Stomach (tissue), 9 donors: ENCODE results near the gene CHMP4A. TPM values are rescaled to one million over a fixed set of nuclear protein-coding genes. Genes with fewer than 3 reads are reported as not detected.
"Not testable (repeated sequence)": the region's sequence is repeated elsewhere in the genome, so short reads cannot be mapped to it uniquely, and the experiment has no call there.

Experiments used
- DNase-seq, 2 donors: peaks; one replicate each; pipeline versions ENCODE4 v3.0.0 to v3.0.0-alpha.2; 2013 to 2019
- H3K27ac ChIP-seq, 5 donors: fragments of 200-600 bp in 4 of 5; sonication (generic) in 4 of 5; one replicate each; pipeline ENCODE4 v1.5.1; 2013 to 2019; ENCODE audit warnings: mild to moderate bottlenecking in 1 of 5, moderate library complexity in 1 of 5
- H3K27me3 ChIP-seq, 3 donors: fragments of 200-600 bp; sonication (generic); one replicate each; pipeline ENCODE4 v1.5.1; 2017 to 2019; ENCODE audit warnings: mixed run types in 1 of 3
- H3K36me3 ChIP-seq, 4 donors: fragments of 200-600 bp; sonication (generic); 1 replicate in 3 of 4; 2 replicates in 1 of 4; pipeline ENCODE4 v1.5.1; 2016 to 2019
- H3K4me1 ChIP-seq, 4 donors: fragments of 200-600 bp; sonication (generic); one replicate each; pipeline ENCODE4 v1.5.1; 2016 to 2019
- H3K4me3 ChIP-seq, 4 donors: fragments of 200-600 bp; sonication (generic) in 3 of 4; one replicate each; pipeline ENCODE4 v1.5.1; 2016 to 2019; ENCODE audit warnings: mild to moderate bottlenecking in 1 of 4
- H3K9me3 ChIP-seq, 4 donors: fragments of 200-600 bp; sonication (generic); one replicate each; pipeline ENCODE4 v1.5.1; 2016 to 2019
- EP300 ChIP-seq: sonication (generic); formaldehyde crosslinking; IDR thresholded peaks from one replicate; pipeline ENCODE4 v1.6.1; 2017; ENCODE audit warnings: antibody characterized with exemption
- POLR2A ChIP-seq, 4 donors: fragments of 450-650 bp; IDR thresholded peaks; one replicate each; pipeline ENCODE4 v1.6.1; 2016; ENCODE audit warnings: antibody characterized with exemption in 4 of 4, control low read depth in 2 of 4, mild to moderate bottlenecking in 1 of 4, moderate library complexity in 1 of 4
- POLR2AphosphoS5 ChIP-seq, 3 donors: sonication (generic); formaldehyde crosslinking; IDR thresholded peaks; one replicate each; pipeline ENCODE4 v1.6.1; 2016; ENCODE audit warnings: antibody characterized with exemption in 3 of 3
- WGBS, 5 donors: extraction: QIAGEN DNeasy Blood & Tissue Kit in 3 of 5; methylation state at CpG; one replicate each; pipeline versions ENCODE4 v1.1.5 to v1.1.7; 2013 to 2018; 5-methylcytosine and 5-hydroxymethylcytosine counted together
- intact Hi-C: fragments of 100-400 bp; cut with DNase I; formaldehyde crosslinking; loops from one replicate; pipeline ENCODE4 v1.15.1; 2023; ENCODE audit warnings: low total_unique reads
- polyA plus RNA-seq, 3 donors: library from polyadenylated mRNA; stranded (reverse); fragments of 200-250 nt; gene quantifications; one replicate each; pipeline ENCODE4 v1.2.3, GENCODE V29; 2013
- total RNA-seq, 5 donors: library from RNA; depleted of rRNA; stranded (reverse); fragments of >200 nt; gene quantifications; one replicate each; pipeline versions ENCODE4 v1.1.0 to v1.2.3, GENCODE V29; 2014 to 2016
- TF ChIP-seq, protein P1 (sequence below), 7 experiments: fragments of 450-650 bp in 4 of 7; fragments of 200-600 bp in 3 of 7; sonication (generic) in 3 of 7; IDR thresholded peaks; one replicate each; pipeline ENCODE4 v1.5.1; 2016 to 2019; ENCODE audit warnings: antibody characterized with exemption in 7 of 7, control low read depth in 2 of 7, mild to moderate bottlenecking in 1 of 7
- donor health status: healthy with polysubstance abuse.
- donor health status: Bipolar disorder and iron deficiency.
- donor health status: healthy.

Gene CHMP4A
- total and polyA plus RNA-seq, 8 donors = 27.8 to 135 (median 37.2) TPM; not detected in 1

DNA sequence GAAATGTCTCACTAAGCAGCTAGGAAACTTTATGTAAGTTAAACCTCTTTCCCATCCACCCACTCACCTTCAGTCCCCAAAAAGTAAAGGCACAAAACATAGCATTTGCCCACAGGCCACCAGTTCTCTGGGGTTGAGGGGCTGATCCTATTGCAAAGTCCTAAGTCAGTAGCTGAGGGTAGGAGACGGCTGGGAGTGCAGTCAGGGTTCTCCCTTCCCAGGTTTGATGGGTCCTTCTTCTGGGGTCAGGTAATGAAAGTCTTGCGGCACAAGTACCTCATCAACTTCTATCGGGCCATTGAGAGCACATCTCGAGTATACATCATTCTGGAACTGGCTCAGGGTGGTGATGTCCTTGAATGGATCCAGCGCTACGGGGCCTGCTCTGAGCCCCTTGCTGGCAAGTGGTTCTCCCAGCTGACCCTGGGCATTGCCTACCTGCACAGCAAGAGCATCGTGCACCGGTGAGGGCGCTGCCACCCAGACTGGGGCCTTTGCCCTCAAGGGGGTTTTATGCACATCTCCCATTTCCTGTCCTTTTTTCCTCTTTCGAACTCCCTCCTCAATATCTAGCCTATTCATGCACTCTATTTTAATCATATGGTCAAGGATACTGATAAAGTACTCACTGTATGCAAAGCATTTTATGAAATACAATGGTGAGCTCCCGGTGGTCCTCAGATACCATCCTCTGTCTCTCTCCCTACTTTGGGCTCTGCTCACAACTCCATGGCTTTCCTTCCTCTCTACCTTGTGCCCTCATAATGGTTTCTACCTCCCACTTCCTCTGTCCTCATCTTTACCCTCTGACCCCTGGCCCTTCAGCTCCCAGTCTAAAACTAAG lies 6.8 kb downstream of the CHMP4A start:
- no peak for DNase-seq
- no peaks in the 10 kb centered on the region for H3K27me3 ChIP-seq
- TF ChIP-seq, protein P1, sequence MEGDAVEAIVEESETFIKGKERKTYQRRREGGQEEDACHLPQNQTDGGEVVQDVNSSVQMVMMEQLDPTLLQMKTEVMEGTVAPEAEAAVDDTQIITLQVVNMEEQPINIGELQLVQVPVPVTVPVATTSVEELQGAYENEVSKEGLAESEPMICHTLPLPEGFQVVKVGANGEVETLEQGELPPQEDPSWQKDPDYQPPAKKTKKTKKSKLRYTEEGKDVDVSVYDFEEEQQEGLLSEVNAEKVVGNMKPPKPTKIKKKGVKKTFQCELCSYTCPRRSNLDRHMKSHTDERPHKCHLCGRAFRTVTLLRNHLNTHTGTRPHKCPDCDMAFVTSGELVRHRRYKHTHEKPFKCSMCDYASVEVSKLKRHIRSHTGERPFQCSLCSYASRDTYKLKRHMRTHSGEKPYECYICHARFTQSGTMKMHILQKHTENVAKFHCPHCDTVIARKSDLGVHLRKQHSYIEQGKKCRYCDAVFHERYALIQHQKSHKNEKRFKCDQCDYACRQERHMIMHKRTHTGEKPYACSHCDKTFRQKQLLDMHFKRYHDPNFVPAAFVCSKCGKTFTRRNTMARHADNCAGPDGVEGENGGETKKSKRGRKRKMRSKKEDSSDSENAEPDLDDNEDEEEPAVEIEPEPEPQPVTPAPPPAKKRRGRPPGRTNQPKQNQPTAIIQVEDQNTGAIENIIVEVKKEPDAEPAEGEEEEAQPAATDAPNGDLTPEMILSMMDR (IDR thresholded peaks at IDR 0.05) = no peak
- TF ChIP-seq POLR2A (IDR thresholded peaks at IDR 0.05) (no peak), POLR2AphosphoS5 (IDR thresholded peaks at IDR 0.05) (no peak), EP300 (no peak)
- no peaks in the 10 kb centered on the region for H3K9me3 ChIP-seq
- intact Hi-C loops = no loop called here
- H3K4me1 ChIP-seq = peaks cover 0 to 11% (median 2%) of the 10 kb centered on the region in 4 donors
- peaks cover 56 to 89% (median 79%) of the 10 kb centered on the region in 4 donors for H3K36me3 ChIP-seq
- no peak overlapping the region for H3K4me3 ChIP-seq
- no peak overlapping the region for H3K27ac ChIP-seq
- 95 to 98% (median 96%) methylated on average over 11 of the region's 11 CpGs for WGBS, 5 donors

DNA sequence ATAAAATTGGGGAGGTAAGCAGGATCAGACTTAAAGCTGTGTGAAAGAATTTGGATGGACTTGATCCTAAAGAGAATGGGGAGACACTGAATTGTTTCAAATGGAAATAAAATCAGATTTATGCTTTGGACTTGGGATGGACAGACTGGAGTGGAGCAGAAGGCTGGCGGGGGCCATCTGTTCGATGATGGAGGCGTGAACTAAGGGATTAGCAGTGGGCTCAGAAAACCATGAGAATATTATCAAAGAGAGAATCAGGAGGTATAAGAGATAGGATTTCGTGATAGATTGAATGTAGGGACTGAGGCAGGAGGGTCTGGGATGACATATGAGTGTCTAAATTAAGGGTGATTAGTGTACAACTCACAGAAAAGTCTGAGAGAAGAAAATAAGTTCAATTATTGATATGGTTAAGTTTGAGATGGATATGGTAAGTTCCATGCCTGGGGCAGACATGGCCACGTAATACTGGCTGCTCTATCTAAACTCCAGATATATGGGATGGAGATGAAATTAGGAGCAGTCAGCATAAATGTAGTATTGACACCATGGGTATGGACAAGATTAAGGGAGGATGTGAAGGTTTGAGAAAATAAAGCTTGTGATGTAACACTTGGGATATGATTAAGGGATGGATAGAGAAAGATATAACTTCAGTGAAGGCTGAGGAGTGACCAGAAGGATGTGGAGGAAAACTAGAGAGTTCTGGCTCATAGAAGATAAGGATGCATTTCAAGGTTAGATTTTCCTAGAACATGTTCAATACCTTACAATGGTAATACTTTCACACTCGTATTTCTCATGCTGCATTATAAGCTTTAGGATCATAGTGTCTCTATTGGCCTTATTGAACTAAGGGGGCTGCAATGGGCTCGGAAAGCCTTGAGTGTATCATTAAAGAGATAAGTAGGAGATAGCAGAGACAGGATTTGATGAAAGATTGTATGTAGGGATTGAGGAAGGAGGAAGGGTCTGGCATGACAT lies 8.8 kb downstream of the CHMP4A start:
- Histone ChIP-seq H3K9me3 (no peaks in the 10 kb centered on the region), H3K27ac (no peak overlapping the region), H3K27me3 (no peaks in the 10 kb centered on the region), H3K4me3 (no peak overlapping the region), H3K36me3 (peaks cover 39 to 86% (median 70%) of the 10 kb centered on the region in 4 donors), H3K4me1 (no peaks in the 10 kb centered on the region)
- TF ChIP-seq, protein P1 (IDR thresholded peaks at IDR 0.05) = no peak
- TF ChIP-seq EP300 (no peak), POLR2AphosphoS5 (IDR thresholded peaks at IDR 0.05) (no peak), POLR2A (IDR thresholded peaks at IDR 0.05) (no peak)
- intact Hi-C loops = no loop called here
- 89 to 93% (median 91%) methylated on average over 7 of the region's 7 CpGs for WGBS, 5 donors
- DNase-seq = no peak

- peaks cover 0 to 10% (median 5%) of the 10 kb centered on the region in 4 donors for H3K4me1 ChIP-seq
- H3K4me3 ChIP-seq, H3K27me3 ChIP-seq, DNase-seq, H3K27ac ChIP-seq, intact Hi-C loops, H3K9me3 ChIP-seq: not testable (repeated sequence)
- peaks cover 30 to 79% (median 63%) of the 10 kb centered on the region in 4 donors for H3K36me3 ChIP-seq
- 94 to 98% (median 95%) methylated on average over 16 of the region's 16 CpGs for WGBS, 5 donors
Observed at GRCh38 chr14:24203249-24203886, 9.9 kb downstream of the CHMP4A start.

- H3K27ac ChIP-seq, DNase-seq, H3K27me3 ChIP-seq, intact Hi-C loops, H3K9me3 ChIP-seq, H3K4me3 ChIP-seq: not testable (repeated sequence)
- WGBS, 5 donors = 90 to 93% (median 91%) methylated on average over 8 of the region's 8 CpGs
- peaks cover 25 to 71% (median 54%) of the 10 kb centered on the region in 4 donors for H3K36me3 ChIP-seq
- H3K4me1 ChIP-seq = peaks cover 0 to 17% (median 11%) of the 10 kb centered on the region in 4 donors
Observed at GRCh38 chr14:24202538-24202937, 10.8 kb downstream of the CHMP4A start.
